HEK293 (cell line): ENCODE measurements around the gene DBH.

Experiments
- CTCF ChIP-seq: fragments of 450-650 bp; formaldehyde crosslinking; IDR thresholded peaks from 2 replicates; pipeline ENCODE4 v1.5.1; 2016; ENCODE audit warnings: missing biosample characterization, missing genetic modification characterization
- HOXD13 ChIP-seq: sonication (generic); formaldehyde crosslinking; IDR thresholded peaks from 2 replicates; pipeline ENCODE4 v1.8.0; 2022; ENCODE audit warnings: missing genetic modification reagents, borderline replicate concordance
- ZFP3 ChIP-seq: fragments of 450-650 bp; formaldehyde crosslinking; IDR thresholded peaks from 2 replicates; pipeline ENCODE4 v1.5.1; 2016; ENCODE audit warnings: low read depth, missing biosample characterization, missing genetic modification characterization
- ZNF174 ChIP-seq: fragments of 450-650 bp; formaldehyde crosslinking; IDR thresholded peaks from 2 replicates; pipeline ENCODE4 v1.5.0; 2017; ENCODE audit warnings: missing biosample characterization, mild to moderate bottlenecking, missing genetic modification characterization
- ZNF280C ChIP-seq: fragments of 450-650 bp; formaldehyde crosslinking; IDR thresholded peaks from 2 replicates; pipeline ENCODE4 v1.5.1; 2016; ENCODE audit warnings: missing biosample characterization, missing genetic modification characterization
- ZNF571 ChIP-seq: fragments of 450-650 bp; formaldehyde crosslinking; IDR thresholded peaks from 2 replicates; pipeline ENCODE4 v1.5.0; 2017; ENCODE audit warnings: missing biosample characterization, missing genetic modification characterization

GRCh38 chr9:133658442-133659431 lies 22.6 kb downstream of the DBH start:
- TF ChIP-seq CTCF, result no peak
- no peak for TF ChIP-seq ZNF174
- TF ChIP-seq ZFP3, result no peak
- TF ChIP-seq HOXD13 (CRISPR knock-in tag), result no peak
- TF ChIP-seq ZNF280C, result no peak
- no peak for TF ChIP-seq ZNF571
